ENCODE measurements around the gene ABR.

DNA sequence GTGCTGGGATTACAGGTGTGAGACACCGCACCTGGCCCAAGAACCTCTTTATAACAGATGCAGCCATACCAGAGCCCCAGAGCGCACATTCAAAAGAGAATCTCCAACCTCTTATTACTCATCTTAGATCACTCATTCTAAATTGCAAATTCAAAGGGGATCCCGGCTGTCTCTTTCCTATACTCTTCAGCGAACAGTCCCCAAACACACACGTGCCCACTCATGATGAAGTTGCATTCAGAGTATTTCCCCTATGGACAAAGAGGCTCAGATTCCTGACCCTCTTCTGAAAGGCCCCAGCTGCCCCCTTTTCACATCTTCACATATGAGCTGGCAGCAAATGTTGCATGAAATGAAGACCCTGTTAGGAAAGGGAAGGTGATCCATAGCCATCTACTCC, 22.5 kb upstream of the ABR start:
- no peak for TF ChIP-seq EZH2phosphoT487 (IDR thresholded peaks at IDR 0.05; ENCODE audit: low read depth)
- TF ChIP-seq, protein P1, sequence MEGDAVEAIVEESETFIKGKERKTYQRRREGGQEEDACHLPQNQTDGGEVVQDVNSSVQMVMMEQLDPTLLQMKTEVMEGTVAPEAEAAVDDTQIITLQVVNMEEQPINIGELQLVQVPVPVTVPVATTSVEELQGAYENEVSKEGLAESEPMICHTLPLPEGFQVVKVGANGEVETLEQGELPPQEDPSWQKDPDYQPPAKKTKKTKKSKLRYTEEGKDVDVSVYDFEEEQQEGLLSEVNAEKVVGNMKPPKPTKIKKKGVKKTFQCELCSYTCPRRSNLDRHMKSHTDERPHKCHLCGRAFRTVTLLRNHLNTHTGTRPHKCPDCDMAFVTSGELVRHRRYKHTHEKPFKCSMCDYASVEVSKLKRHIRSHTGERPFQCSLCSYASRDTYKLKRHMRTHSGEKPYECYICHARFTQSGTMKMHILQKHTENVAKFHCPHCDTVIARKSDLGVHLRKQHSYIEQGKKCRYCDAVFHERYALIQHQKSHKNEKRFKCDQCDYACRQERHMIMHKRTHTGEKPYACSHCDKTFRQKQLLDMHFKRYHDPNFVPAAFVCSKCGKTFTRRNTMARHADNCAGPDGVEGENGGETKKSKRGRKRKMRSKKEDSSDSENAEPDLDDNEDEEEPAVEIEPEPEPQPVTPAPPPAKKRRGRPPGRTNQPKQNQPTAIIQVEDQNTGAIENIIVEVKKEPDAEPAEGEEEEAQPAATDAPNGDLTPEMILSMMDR (IDR thresholded peaks at IDR 0.05; ENCODE audit: low read depth, low read length), result no peak

Data from OCI-LY3 (cell line).